Activated T-helper 2 cell treated with anti-CD3 and anti-CD28 coated beads, Interferon-gamma antibody, Interleukin-2, Interleukin-4, amounts not matched to agents 10 μg/mL and 5 μg/mL and 100 μg/mL, durations not matched to agents 14 hours and 24 hours and 36 hours (primary cell): ENCODE results near the gene PANK2. TPM values are rescaled to one million over a fixed set of nuclear protein-coding genes. Genes with fewer than 3 reads are reported as not detected.

Experiments used
- DNase-seq: peaks from one replicate; pipeline ENCODE4 v3.0.0; 2021; ENCODE audit warnings: low spot score
- H3K27ac Mint-ChIP-seq: one replicate; pipeline ENCODE4 v1.8.0; 2021; ENCODE audit warnings: mixed read lengths
- H3K27me3 Mint-ChIP-seq: one replicate; pipeline ENCODE4 v1.8.0; 2021; ENCODE audit warnings: low read depth, mixed read lengths
- H3K36me3 Mint-ChIP-seq: one replicate; pipeline ENCODE4 v1.8.0; 2021; ENCODE audit warnings: low read depth, mixed read lengths
- H3K4me1 Mint-ChIP-seq: one replicate; pipeline ENCODE4 v1.8.0; 2021; ENCODE audit warnings: low read depth, mixed read lengths
- H3K4me3 Mint-ChIP-seq: one replicate; pipeline ENCODE4 v1.8.0; 2021; ENCODE audit warnings: low read depth, mild to moderate bottlenecking, moderate library complexity, mixed read lengths
- H3K9me3 Mint-ChIP-seq: one replicate; pipeline ENCODE4 v1.8.0; 2021; ENCODE audit warnings: mixed read lengths
- intact Hi-C: fragments of 100-400 bp; cut with micrococcal nuclease; formaldehyde crosslinking; loops from one replicate; pipeline ENCODE4 v1.15.1; 2023
- total RNA-seq: library from RNA; stranded (reverse); gene quantifications from 2 replicates; pipeline ENCODE4 v1.2.3, GENCODE V29; 2022

PANK2 gene
- total RNA-seq, 1 donor from 2014 or later = 49.2 TPM

DNA sequence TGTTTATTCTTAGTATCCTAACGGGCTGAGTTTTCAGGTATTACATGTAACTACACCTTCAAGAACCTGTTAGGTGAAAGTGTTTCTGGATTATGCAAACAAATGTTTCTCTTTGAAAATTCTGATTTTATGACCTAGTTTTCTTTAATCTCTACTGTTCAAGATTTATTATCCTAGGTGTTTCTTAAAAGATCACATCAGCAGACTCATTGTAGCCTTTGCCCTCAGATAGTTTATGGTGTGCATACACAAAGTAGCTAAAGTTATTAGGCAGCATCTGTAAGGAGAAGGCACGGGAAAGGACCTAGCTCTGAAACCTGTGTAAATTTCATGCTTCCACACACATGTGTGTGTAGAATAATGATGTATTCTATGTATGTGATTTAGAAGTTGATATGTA, 21.7 kb downstream of the PANK2 start:
- Mint-ChIP-seq H3K27ac (no peak overlapping the region), H3K27me3 (no peaks in the 10 kb centered on the region), H3K4me3 (no peak overlapping the region), H3K9me3 (no peaks in the 10 kb centered on the region), H3K4me1 (peaks cover 35% of the 10 kb centered on the region), H3K36me3 (peaks cover 75% of the 10 kb centered on the region)
- no peak for DNase-seq
- intact Hi-C loops = no loop called here

DNA sequence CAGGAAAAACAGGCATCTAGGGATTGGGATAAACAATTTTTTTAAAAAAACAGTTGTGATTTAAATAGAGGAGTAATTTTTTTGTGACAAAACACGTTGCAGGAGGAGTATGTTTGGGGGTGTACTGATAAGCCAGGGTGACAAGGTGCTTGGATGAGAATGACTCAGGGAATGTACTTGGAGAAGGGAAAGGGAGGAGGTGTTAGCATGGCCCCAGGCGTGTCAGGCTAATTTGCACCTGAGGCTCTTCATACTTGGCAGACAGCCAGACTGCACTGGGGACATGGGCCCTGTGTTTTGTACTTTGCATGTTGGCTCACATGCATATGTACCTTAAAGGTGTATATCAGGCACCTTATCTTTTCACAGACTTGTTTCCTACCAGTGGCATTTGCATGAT, 22.8 kb downstream of the PANK2 start:
- Mint-ChIP-seq H3K4me3 (no peak overlapping the region), H3K36me3 (peaks cover 87% of the 10 kb centered on the region), H3K27me3 (no peaks in the 10 kb centered on the region), H3K27ac (no peak overlapping the region), H3K9me3 (no peaks in the 10 kb centered on the region), H3K4me1 (peaks cover 43% of the 10 kb centered on the region)
- DNase-seq = no peak
- intact Hi-C loops = no loop called here

DNA sequence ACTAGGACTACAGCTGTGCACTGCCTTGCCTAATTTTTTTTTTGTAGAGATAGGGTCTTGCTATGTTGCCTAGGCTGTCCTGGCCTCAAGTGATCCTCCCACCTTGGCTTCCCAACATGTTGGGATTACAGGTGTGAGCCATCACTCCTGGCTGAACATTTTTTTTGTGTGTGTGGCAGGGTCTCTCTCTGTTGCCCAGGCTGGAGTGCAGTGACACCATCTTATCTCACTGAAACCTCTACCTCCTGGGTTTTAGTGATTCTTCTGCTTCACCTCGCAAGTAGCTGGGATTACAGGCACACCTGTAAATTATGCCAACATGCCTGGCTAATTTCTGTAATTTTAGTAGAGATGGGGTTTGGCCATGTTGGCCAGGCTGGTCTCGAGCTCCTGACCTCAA, 25.3 kb downstream of the PANK2 start:
- H3K9me3 Mint-ChIP-seq = no peaks in the 10 kb centered on the region
- H3K4me3 Mint-ChIP-seq = no peak overlapping the region
- H3K27me3 Mint-ChIP-seq = no peaks in the 10 kb centered on the region
- intact Hi-C loops = no loop called here
- DNase-seq = no peak
- H3K4me1 Mint-ChIP-seq = peaks cover 38% of the 10 kb centered on the region
- peaks cover 85% of the 10 kb centered on the region for H3K36me3 Mint-ChIP-seq
- H3K27ac Mint-ChIP-seq = peak overlapping the region; percentile 6

DNA sequence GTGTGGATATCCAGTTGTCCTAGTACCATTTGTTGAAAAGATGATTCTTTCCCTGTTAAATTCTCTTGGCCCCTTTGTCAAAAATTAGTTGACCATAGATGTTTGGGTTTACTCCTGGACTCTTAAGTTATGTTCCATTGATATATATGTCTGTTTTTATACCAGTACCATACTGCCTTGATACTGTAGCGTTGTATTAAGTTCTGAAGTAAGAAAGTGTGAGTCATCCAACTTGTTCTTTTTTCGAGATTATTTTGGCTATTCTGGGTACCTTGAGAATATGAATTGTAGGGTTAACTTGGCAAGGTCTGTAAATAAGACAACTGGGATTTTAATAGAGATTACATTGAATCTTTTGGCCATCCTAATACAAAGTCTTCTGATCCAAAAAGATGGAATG, 26.5 kb downstream of the PANK2 start:
- intact Hi-C loops = no loop called here
- no peaks in the 10 kb centered on the region for H3K27me3 Mint-ChIP-seq
- H3K4me3 Mint-ChIP-seq = no peak overlapping the region
- H3K27ac Mint-ChIP-seq = peak overlapping the region; percentile 48
- H3K4me1 Mint-ChIP-seq = peaks cover 30% of the 10 kb centered on the region
- DNase-seq = no peak
- peaks cover 75% of the 10 kb centered on the region for H3K36me3 Mint-ChIP-seq
- H3K9me3 Mint-ChIP-seq = no peaks in the 10 kb centered on the region

DNA sequence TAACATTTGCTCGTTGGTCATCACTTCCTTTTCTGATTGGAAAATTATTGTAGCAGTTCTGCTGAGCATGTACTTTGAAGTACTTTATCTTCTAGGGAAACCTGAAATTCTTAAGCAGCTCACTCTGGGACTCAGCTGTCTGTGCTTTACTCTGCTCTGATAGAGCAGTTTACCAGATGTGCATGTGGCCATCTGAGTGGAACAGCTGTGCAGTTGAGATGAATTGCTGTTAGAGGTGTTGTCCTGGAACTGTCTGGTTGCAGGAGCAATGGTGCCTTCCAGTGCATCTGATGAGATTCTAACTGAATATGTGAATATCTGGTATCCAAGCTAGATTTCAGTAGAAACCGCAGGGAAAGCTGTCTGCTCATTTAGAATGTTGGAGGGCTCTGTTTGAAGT, 27.2 kb downstream of the PANK2 start:
- peaks cover 30% of the 10 kb centered on the region for H3K4me1 Mint-ChIP-seq
- H3K36me3 Mint-ChIP-seq = peaks cover 74% of the 10 kb centered on the region
- H3K9me3 Mint-ChIP-seq = no peaks in the 10 kb centered on the region
- no peak overlapping the region for H3K27ac Mint-ChIP-seq
- no peak for DNase-seq
- intact Hi-C loops = no loop called here
- H3K4me3 Mint-ChIP-seq = no peak overlapping the region
- H3K27me3 Mint-ChIP-seq = no peaks in the 10 kb centered on the region

DNA sequence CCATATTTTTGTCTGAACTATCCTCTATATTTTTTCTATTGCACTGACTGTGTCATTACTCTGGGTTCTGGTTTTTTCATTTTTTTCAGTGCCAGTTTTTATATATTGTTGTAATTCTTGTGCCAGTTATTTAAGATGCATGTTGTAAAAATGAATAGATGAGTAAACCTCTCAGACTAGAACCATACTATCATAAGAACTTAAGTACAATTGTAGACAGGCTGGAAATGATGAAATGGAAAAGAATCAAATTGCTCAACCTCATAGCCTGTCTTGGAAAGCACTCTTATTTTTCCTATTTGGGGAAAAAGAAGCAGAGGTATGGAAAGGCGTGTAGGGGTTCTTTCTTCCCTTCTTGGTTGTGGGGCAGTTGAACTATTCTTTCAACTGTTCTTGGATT, 30.2 kb downstream of the PANK2 start:
- intact Hi-C loops = no loop called here
- Mint-ChIP-seq H3K4me3 (no peak overlapping the region), H3K36me3 (peaks cover 77% of the 10 kb centered on the region), H3K9me3 (no peaks in the 10 kb centered on the region), H3K4me1 (peaks cover 44% of the 10 kb centered on the region), H3K27me3 (no peaks in the 10 kb centered on the region), H3K27ac (no peak overlapping the region)
- no peak for DNase-seq

DNA sequence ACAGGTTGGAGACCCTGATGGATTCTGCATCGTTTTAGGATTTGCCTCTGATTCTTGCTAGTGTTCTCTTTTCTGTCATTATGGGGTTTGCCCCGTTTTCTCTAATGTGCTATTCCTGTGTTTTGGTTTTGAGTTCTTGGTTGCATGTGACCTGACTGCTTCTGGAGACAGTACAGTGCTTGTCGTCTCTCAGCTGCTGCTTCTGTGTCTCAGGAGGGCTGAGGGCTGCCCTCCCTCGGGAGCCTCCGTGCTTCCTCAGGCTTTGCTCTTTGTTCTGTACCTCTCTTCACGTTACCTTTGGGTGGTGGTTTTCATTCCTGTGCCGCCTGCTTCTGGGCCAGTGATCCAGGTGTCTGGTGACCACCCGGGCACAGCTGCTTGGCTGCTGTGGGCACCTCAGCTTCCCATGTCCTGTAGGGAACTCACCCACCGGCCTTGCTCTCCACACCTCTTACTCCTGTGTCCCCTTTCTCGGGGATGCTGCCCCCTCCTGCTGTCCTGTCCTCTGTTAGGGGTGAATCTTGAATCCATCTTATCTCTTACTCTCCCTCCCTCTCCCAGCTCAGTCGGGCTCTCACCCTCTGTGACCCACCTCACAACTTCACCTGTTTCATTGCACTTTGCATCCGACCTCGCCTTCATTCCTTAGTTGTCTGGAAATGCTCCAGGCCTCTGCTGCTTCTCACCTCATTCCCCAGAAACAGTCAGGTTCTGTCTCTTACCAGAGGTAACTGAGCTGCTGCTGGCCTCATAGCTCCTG, 33.2 kb downstream of the PANK2 start:
- H3K4me3 Mint-ChIP-seq = no peak overlapping the region

DNA sequence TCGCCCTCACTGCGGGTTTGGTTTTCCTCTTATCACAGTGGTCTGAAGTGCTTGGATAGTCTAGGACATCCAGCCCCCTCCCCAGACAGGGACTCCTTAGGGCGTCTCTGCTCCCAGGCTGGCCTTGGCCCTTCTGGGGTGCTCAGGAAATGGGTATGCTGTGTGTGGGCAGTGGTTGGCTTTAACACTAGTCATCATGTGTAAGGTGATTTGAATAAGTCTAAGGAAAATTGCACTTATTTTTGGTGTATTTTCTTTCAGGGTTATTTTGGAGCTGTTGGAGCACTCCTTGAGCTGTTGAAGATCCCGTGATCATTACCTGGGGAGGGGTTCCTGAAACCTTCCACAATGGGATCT, 33.8 kb downstream of the PANK2 start:
- Mint-ChIP-seq H3K4me1 (peaks cover 35% of the 10 kb centered on the region), H3K27ac (peak overlapping the region; percentile 74), H3K4me3 (no peak overlapping the region), H3K36me3 (peaks cover 67% of the 10 kb centered on the region), H3K27me3 (no peaks in the 10 kb centered on the region), H3K9me3 (no peaks in the 10 kb centered on the region)
- intact Hi-C loops = no loop called here
- DNase-seq = no peak

More for the DNA sequence above, 33.2 kb downstream of the PANK2 start:
- Mint-ChIP-seq H3K4me1 (peaks cover 35% of the 10 kb centered on the region), H3K27ac (peak overlapping the region; percentile 74), H3K9me3 (no peaks in the 10 kb centered on the region), H3K27me3 (no peaks in the 10 kb centered on the region), H3K36me3 (peaks cover 68% of the 10 kb centered on the region)
- intact Hi-C loops = no loop called here
- no peak for DNase-seq

DNA sequence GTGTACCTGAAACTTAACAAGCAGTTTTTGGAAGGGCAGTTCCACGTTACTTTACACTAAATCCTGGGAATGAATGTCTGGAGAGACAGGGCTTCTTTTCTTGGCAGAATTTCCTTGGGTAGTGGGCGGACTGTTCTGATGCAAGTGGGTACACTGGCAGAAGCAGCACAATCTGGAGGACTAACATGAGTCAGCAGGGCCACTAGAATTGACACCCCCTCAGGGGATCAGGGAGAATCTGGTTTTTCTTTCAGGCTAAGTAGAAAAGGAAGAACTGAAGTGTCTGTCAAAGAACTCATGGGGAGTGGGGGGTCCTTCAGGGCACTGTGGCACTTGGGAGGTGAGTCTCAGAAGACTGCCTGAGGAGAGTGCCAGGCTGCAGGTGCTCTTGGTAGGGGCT, 34.6 kb downstream of the PANK2 start:
- Mint-ChIP-seq H3K4me1 (peaks cover 32% of the 10 kb centered on the region), H3K27ac (peak overlapping the region; percentile 40), H3K27me3 (no peaks in the 10 kb centered on the region), H3K9me3 (no peaks in the 10 kb centered on the region), H3K4me3 (no peak overlapping the region), H3K36me3 (peaks cover 61% of the 10 kb centered on the region)
- no peak for DNase-seq
- intact Hi-C loops = no loop called here

DNA sequence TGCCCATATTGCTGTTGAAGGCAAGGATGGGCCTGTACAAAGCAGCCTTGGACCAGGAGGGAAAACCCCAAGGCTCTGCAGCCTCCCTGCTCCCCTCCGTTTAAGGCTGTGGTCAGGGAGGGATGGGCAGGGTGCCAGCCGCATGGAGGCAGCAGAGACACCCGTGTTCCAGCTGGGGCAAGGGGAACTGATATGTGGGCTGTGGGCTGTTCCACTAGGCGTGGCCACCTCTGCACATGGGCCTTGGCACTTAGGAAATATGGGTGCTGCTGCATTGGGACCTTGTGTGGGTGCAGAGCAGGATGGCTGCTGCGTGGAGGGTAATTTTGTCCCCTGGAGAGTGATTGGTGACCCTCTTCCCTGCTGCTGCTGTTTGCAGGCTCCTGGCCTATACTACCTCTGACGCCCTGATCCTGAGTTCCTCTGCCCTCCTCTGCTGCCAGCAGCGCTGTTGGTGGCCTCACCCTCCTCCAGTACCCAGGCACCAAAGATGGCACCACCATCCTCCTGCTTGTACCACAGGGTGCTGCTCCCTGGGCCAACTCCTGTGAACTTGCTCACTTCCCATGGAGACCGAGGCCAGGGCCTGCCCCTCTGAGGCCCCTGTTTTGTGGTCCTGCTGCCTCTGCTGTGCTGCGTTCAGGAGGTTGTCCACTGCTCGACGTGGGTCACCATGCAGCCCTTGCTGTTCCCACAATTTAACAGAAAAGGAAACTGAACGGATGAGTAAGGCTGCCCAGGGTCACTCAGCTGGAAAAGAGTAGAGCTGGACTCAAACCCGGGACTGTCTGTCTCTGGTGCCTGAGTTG, 35.3 kb downstream of the PANK2 start:
- intact Hi-C loops = no loop called here
- DNase-seq = no peak
- peaks cover 28% of the 10 kb centered on the region for H3K4me1 Mint-ChIP-seq

DNA sequence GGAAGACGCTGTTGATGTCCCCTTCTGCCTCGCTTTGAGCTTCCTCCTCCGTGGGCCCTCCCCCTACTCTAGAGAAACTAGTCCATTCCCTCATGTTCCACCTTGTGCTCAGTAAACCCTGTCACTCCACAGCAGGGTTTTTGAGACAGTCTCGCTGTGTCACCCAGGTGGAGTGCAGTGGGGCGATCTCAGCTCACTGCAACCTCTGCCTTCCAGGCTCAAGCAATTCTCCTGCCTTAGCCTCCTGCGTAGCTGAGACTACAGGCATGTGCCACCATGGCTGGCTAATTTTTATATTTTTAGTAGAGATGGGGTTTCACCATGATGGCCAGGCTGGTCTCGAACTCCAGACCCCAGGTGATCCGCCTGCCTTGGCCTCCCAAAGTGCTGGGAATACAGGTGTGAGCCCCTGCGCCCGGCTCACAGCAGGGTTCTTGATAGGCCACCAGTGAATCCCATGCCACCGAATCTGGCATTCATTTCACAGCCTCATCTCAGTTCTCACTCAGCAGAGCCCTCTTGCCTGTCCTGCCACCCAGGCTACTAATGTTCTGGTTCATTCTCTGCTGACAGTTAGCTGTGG, 36.0 kb downstream of the PANK2 start:
- DNase-seq = no peak
- Mint-ChIP-seq H3K27me3 (no peaks in the 10 kb centered on the region), H3K4me1 (peaks cover 28% of the 10 kb centered on the region), H3K27ac (peak overlapping the region; percentile 10), H3K9me3 (no peaks in the 10 kb centered on the region), H3K4me3 (no peak overlapping the region), H3K36me3 (peaks cover 53% of the 10 kb centered on the region)
- intact Hi-C loops = no loop called here

More for the DNA sequence above, 35.3 kb downstream of the PANK2 start:
- no peak overlapping the region for H3K27ac Mint-ChIP-seq
- H3K9me3 Mint-ChIP-seq = no peaks in the 10 kb centered on the region
- no peaks in the 10 kb centered on the region for H3K27me3 Mint-ChIP-seq
- H3K36me3 Mint-ChIP-seq = peaks cover 55% of the 10 kb centered on the region
- no peak overlapping the region for H3K4me3 Mint-ChIP-seq

DNA sequence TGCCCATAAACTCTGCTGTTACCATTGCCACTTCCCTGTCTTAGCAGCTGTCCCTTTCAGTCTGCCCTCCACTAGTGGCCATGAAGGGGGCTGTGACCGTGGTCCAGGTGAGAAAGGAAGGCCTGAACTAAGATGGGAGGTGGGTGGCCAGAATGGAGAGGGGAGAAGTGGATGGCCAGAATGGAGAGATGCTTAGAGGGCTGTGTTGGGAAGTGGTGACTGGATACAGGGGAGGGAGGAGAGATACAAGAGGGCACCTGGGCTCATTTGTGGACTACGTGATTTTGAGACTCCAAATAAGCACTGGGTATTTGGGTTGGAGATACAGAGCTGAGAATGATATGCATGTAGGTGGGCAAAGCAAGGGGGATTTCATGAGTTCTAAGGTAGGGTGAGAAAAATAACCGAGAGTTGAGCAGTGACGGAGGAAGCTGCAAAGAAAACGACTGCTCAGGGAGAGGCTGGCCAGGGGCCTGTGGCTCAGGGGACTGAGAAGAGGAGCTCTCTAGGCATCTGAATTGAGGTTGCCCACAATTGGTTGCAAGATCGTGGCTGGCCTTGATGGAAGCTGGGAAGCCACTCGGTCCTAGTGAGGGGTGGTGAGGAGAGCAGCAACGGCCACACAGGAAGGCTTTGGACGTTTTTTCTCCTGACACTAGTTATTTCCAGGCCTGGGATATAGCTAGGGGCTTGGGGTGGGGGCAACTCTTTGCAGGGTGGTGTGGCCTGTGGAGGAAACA, 36.9 kb downstream of the PANK2 start:
- Mint-ChIP-seq H3K27ac (peak overlapping the region; percentile 10), H3K27me3 (no peaks in the 10 kb centered on the region), H3K9me3 (no peaks in the 10 kb centered on the region), H3K36me3 (peaks cover 53% of the 10 kb centered on the region), H3K4me1 (peaks cover 28% of the 10 kb centered on the region), H3K4me3 (no peak overlapping the region)
- intact Hi-C loops = no loop called here
- no peak for DNase-seq
